IMR-90 (cell line): Measurements from ENCODE around the gene DEDD2.

ENCODE experiments used
- CTCF ChIP-seq: conservative IDR thresholded peaks from 2 replicates; pipeline ENCODE4 v1.5.1; 2012; ENCODE audit warnings: mild to moderate bottlenecking, low read depth, low read length, improper control_type of control experiment
- MXI1 ChIP-seq: IDR thresholded peaks from 2 replicates; pipeline ENCODE4 v1.6.1; 2012; ENCODE audit warnings: low read depth, mild to moderate bottlenecking, low read length, moderate library complexity, borderline replicate concordance
- POLR2A ChIP-seq: IDR thresholded peaks from 2 replicates; pipeline ENCODE4 v1.6.1; 2012; ENCODE audit warnings: mild to moderate bottlenecking, low read depth, low read length
- RAD21 ChIP-seq: IDR thresholded peaks from 2 replicates; pipeline ENCODE4 v1.6.1; 2012; ENCODE audit warnings: low read length, improper control_type of control experiment

- TF ChIP-seq CTCF, result peak; percentile 54
- no peak for TF ChIP-seq POLR2A
- peak; percentile 25; the same call in 1 of the 2 replicates for TF ChIP-seq RAD21
- no peak for TF ChIP-seq MXI1
These were observed 40.3 kb downstream of the DEDD2 start for GRCh38 chr19:42176990-42177685.
